ENCODE measurements around the gene LMNTD1. TPM values are rescaled to one million over a fixed set of nuclear protein-coding genes. Genes with fewer than 3 reads are reported as not detected.
A peak's percentile ranks its signal among the peaks of the same experiment; 100 is the strongest.

The LMNTD1 gene
- total and polyA plus RNA-seq, 9 of the 15 experiments (the other 6 are each of a cell fraction or from before 2014, with no cell fraction given) = not detected

DNA sequence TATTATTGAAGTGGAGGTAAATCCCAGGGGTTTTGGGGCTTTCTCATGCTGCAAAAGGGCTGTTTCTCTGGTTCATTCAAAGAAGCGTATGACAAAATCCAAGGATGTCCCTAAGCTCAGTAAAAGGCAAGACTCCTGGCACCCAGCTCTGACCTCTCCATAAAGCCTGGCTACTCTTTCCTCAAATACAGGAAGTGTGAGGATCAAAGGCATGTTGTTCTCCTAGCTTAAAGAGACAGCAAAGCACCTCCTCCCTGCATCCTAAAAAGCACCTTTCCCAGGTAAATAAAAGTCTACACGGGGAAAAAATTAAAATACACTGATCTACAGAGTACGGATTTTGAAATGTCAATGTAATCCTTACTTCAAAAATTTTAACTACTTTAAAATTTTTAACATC, 118.6 kb downstream of the LMNTD1 start:
- Histone ChIP-seq H3K4me3 (no peak overlapping the region), H2AFZ (ENCODE audit: low read depth, low read length) (no peak overlapping the region), H3K79me2 (ENCODE audit: control insufficient read depth, insufficient read depth, low read length) (no peaks in the 10 kb centered on the region), H3K27ac (ENCODE audit: extremely low read depth, low read depth, low read length) (no peak overlapping the region), H3K27me3 (ENCODE audit: control insufficient read depth in 2 of 2, insufficient read depth in 2 of 2, low read length in 2 of 2) (no peaks in the 10 kb centered on the region; a peak in 1 of 5 replicates), H3K9ac (ENCODE audit: insufficient read depth in 1 of 2, low read depth in 2 of 2, low read length in 2 of 2) (no peak overlapping the region), H4K20me1 (replicated peaks; ENCODE audit: control insufficient read depth, insufficient read depth, low read length) (no peaks in the 10 kb centered on the region), H3K4me2 (ENCODE audit: insufficient read depth, low read length) (no peak overlapping the region), H3K9me1 (ENCODE audit: control insufficient read depth, insufficient read depth, low read length) (no peaks in the 10 kb centered on the region), H3K4me1 (replicated peaks in 1 of 2; ENCODE audit: control insufficient read depth in 2 of 2, insufficient read depth in 2 of 2, low read length in 2 of 2) (no peaks in the 10 kb centered on the region), H3K36me3 (ENCODE audit: control insufficient read depth, insufficient read depth, low read length) (no peaks in the 10 kb centered on the region), H3K9me3 (replicated peaks; ENCODE audit: control insufficient read depth, insufficient read depth, low read depth, low read length) (no peaks in the 10 kb centered on the region)
- no TSS peak for BruUV-seq (replicated peaks)
- TF ChIP-seq ZNF76 (CRISPR knock-in tag; IDR thresholded peaks at IDR 0.05; ENCODE audit: borderline replicate concordance) = no peak
- TF ChIP-seq PML (IDR thresholded peaks at IDR 0.05; ENCODE audit: low read length) = no peak
- TF ChIP-seq DIDO1 (tag; IDR thresholded peaks at IDR 0.05; ENCODE audit: low read depth) = no peak
- peak; percentile 12; the same call in 1 of the 2 replicates for TF ChIP-seq SPI1 (IDR thresholded peaks at IDR 0.05; ENCODE audit: borderline replicate concordance, low read depth, low read length)
- TF ChIP-seq THRAP3 (IDR thresholded peaks at IDR 0.05; ENCODE audit: borderline replicate concordance) = no peak
- TF ChIP-seq, protein P1, sequence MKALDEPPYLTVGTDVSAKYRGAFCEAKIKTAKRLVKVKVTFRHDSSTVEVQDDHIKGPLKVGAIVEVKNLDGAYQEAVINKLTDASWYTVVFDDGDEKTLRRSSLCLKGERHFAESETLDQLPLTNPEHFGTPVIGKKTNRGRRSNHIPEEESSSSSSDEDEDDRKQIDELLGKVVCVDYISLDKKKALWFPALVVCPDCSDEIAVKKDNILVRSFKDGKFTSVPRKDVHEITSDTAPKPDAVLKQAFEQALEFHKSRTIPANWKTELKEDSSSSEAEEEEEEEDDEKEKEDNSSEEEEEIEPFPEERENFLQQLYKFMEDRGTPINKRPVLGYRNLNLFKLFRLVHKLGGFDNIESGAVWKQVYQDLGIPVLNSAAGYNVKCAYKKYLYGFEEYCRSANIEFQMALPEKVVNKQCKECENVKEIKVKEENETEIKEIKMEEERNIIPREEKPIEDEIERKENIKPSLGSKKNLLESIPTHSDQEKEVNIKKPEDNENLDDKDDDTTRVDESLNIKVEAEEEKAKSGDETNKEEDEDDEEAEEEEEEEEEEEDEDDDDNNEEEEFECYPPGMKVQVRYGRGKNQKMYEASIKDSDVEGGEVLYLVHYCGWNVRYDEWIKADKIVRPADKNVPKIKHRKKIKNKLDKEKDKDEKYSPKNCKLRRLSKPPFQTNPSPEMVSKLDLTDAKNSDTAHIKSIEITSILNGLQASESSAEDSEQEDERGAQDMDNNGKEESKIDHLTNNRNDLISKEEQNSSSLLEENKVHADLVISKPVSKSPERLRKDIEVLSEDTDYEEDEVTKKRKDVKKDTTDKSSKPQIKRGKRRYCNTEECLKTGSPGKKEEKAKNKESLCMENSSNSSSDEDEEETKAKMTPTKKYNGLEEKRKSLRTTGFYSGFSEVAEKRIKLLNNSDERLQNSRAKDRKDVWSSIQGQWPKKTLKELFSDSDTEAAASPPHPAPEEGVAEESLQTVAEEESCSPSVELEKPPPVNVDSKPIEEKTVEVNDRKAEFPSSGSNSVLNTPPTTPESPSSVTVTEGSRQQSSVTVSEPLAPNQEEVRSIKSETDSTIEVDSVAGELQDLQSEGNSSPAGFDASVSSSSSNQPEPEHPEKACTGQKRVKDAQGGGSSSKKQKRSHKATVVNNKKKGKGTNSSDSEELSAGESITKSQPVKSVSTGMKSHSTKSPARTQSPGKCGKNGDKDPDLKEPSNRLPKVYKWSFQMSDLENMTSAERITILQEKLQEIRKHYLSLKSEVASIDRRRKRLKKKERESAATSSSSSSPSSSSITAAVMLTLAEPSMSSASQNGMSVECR (CRISPR knock-in tag; IDR thresholded peaks at IDR 0.05) = no peak
- no peak for TF ChIP-seq SAP30 (IDR thresholded peaks at IDR 0.05; ENCODE audit: borderline replicate concordance, insufficient read depth, low read depth, low read length, poor library complexity, severe bottlenecking)
- no peak for DNase-seq (ENCODE audit: extremely low read depth in 1 of 4, low spot score in 3 of 4)
- WGBS (ENCODE audit: insufficient coverage, low coverage, missing lambda C conversion rate) = 0% methylated on average over 3 of the region's 3 CpGs
- FAIRE-seq = no peak
- no peak for ATAC-seq
- POLR2A ChIA-PET = no interaction called here
- in situ Hi-C loops (cut with MboI) = loop anchor here (5.0 kb wide), 1 partner anchor 593 kb away; no protein-coding TSS in a partner anchor
- intact Hi-C loops (cut with micrococcal nuclease) = no loop called here
- CTCF ChIA-PET (ENCODE audit: low intra/inter-chr PET ratio) = no interaction called here

Data from K562 (cell line).